Measurements from ENCODE around the gene PHLPP1. TPM values are rescaled to one million over a fixed set of nuclear protein-coding genes. Genes with fewer than 3 reads are reported as not detected.
"Not testable (repeated sequence)": the region's sequence is repeated elsewhere in the genome, so short reads cannot be mapped to it uniquely, and the experiment has no call there.

The PHLPP1 gene
- total RNA-seq, 4 donors from 2014 or later: 6.3 to 18.0 (median 10.4) TPM

DNA sequence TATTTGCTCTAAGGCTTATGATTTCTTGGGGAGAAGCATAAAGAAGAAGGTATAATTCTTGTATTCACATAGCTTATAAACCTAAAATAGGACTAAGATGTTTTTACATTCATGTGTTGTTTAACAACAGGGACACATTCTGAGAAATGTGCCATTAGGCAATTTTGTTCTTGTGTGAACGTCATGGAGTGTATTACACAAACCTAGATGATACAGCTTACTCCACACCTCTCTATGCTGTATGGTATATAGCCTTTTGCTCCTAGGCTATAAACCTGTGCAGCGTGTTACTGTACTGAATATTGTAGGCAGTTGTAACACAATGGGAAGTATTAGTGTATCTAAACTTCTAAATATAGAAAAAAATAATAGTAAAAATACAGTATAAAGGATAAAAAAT, 92.1 kb downstream of the PHLPP1 start:
- DNase-seq (ENCODE audit: low spot score) (no peak), ATAC-seq (ENCODE audit: low FRiP score) (no peak)
- TF ChIP-seq CTCF (IDR thresholded peaks at IDR 0.05): no peak

- ATAC-seq (ENCODE audit: low FRiP score): no peak
- no peak for DNase-seq (ENCODE audit: low spot score)
- no peak for TF ChIP-seq CTCF (IDR thresholded peaks at IDR 0.05)
These were observed 92.8 kb downstream of the PHLPP1 start for GRCh38 chr18:62808123-62808522.

DNA sequence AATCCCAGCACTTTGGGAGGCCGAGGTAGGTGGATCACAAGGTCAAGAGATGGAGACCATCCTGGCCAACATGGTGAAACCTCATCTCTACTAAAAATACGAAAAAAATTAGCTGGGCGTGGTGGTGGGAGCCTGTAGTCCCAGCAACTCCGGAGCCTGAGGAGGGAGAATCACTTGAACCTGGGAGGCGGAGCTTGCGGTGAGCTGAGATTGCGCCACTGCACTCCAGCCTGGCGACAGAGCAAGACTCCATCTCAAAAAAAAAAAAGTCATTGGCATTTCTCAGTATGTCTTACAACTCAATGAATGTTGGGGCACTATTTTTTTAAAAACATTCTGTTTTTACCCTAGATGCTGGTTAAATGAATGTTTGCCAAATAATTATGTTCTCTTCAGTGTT, 94.1 kb downstream of the PHLPP1 start:
- DNase-seq (ENCODE audit: low spot score): not testable (repeated sequence)

DNA sequence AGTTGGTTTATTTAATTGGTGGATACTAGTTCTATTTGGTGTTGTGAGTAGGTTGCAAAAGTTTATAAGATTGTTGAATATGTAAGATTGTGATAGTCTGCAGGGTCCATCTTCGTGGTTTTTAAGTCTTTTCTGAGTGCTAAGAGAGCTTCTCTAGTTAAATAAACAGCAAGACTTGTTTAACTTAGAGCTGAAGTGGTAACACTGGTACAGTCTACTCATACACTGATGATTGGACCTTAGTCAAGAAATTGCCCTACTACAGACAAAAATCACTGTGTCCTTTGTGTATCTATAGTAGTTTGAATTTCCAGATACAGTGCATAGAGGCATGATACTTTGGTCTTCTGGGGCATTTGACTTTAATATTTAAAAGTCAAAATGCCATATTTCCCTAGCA, 94.6 kb downstream of the PHLPP1 start:
- TF ChIP-seq CTCF (IDR thresholded peaks at IDR 0.05): no peak
- DNase-seq (ENCODE audit: low spot score): no peak
- ATAC-seq (ENCODE audit: low FRiP score): no peak

More for the DNA sequence above, 94.1 kb downstream of the PHLPP1 start:
- not testable (repeated sequence) for ATAC-seq (ENCODE audit: low FRiP score)

DNA sequence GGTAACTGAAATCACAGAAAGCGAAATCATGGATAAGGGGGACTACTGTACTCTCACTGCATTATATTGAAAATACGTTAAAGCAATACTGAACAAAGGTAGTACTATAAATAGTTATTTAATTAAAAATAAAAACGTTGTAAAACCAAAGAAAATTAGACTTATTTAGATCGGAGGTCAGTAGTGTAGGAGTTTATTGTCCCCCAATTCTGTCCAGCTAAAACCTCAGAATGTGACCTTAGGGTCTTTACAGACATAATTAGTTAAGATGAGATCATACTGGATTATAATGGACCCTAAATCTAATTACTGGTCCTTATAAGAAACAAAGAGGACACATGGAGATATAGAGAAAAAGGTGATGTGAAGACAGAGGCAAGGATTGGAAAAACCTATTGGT, 95.3 kb downstream of the PHLPP1 start:
- no peak for TF ChIP-seq CTCF (IDR thresholded peaks at IDR 0.05)
- DNase-seq (ENCODE audit: low spot score): no peak
- ATAC-seq (ENCODE audit: low FRiP score): no peak

- ATAC-seq (ENCODE audit: low FRiP score): no peak
- no peak for TF ChIP-seq CTCF (IDR thresholded peaks at IDR 0.05)
- no peak for DNase-seq (ENCODE audit: low spot score)
These were observed 96.3 kb downstream of the PHLPP1 start for GRCh38 chr18:62811674-62812073.

- no peak for ATAC-seq (ENCODE audit: low FRiP score)
- DNase-seq (ENCODE audit: low spot score): no peak
- no peak for TF ChIP-seq CTCF (IDR thresholded peaks at IDR 0.05)
These were observed 96.9 kb downstream of the PHLPP1 start for GRCh38 chr18:62812242-62812641.

DNA sequence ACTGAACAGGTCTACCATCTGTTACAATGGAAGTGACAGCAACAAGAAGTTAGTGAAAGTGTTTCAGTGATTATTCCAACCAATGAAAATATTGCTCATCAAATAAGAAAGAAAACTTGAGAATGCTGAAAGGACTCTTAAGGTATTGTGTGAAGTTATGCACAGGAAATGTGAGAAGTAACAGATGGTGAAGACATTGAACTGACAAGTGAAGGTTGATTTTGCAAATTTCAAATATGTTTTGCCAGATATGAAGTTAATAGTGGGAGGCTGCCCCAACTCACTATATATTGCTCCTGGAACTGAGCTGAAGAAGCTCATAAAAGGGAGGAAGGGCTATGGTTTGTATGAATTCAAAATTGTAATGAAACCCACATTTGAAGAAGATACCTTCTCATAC, 97.5 kb downstream of the PHLPP1 start:
- ATAC-seq (ENCODE audit: low FRiP score): no peak
- TF ChIP-seq CTCF (IDR thresholded peaks at IDR 0.05): no peak
- no peak for DNase-seq (ENCODE audit: low spot score)
